GM10248 (cell line): ENCODE measurements around the gene RAD51B.
"Not testable (repeated sequence)": the region's sequence is repeated elsewhere in the genome, so short reads cannot be mapped to it uniquely, and the experiment has no call there.

Source experiments
- CTCF ChIA-PET: fragments of 300-600 bp; sonication (Branson Sonifier 250); formaldehyde crosslinking; extraction: SDS; loops from one replicate; lab custom pipeline; 2021; ENCODE audit warnings: antibody characterized with exemption; lab: Yijun Ruan, JAX
- POLR2A ChIA-PET: fragments of 350-650 bp; sonication (Branson Sonifier 250); formaldehyde crosslinking; extraction: SDS; loops from one replicate; lab custom pipeline; 2020; ENCODE audit warnings: antibody characterized with exemption; lab: Yijun Ruan, JAX
- DNase-seq: peaks from one replicate; pipeline ENCODE4 v3.0.0; 2012; ENCODE audit errors: extremely low spot score
- TF ChIP-seq, protein P1 (sequence below): IDR thresholded peaks from 2 replicates; pipeline ENCODE4 v1.5.1; 2012; ENCODE audit warnings: mild to moderate bottlenecking, low read depth; ENCODE audit errors: extremely low read depth, missing control alignments, control extremely low read depth

Gene RAD51B

DNA sequence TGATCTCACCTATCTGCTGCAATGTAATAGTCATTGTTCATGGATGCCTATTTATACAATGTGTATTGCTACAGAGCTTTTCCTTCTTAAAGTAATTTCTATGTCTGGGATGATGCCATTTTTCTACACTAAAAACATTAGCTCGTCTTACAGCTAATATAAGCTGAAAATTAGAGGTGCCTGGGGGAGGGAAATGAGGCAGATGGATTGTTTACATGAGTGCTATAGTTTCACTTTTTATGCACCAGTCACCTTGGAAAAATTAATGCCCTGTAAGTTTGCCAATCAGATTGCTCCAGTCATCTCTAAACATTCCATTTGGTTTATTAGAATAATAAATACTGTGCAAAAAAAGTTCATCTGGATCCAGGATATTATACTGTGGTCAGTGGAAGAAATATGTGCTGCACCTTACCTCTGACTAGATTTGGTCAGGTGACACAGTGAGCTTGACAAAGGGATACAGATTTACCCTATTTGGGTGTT, 436.2 kb downstream of the RAD51B start:
- CTCF ChIA-PET, result interaction anchor here (0.7 to 15.7 kb wide), 8 partner anchors 8 to 588 kb away, joined by 3 to 176 read pairs (median 4); no protein-coding TSS in a partner anchor

DNA sequence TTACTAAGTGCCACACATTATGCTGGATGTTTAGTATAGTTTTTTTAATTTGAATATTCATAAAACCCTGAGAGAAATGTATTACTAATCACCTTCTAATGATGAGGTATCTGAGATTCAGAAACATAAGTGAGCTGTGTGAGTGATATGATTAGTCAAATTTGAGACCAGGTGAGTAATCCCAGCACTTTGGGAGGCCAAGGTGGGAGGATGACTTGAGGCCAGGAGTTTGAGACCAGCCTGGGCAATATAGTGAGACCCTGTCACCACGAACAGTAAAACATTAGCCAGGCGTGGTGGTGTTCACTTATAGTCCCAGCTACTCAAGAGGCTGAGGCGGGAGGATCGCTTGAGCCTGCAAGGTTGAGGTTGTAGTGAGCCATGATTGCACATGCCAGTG, 438.4 kb downstream of the RAD51B start:
- CTCF ChIA-PET, result interaction anchor here (3.4 kb wide), 1 partner anchor 8 kb away, joined by 31 read pairs; no protein-coding TSS in a partner anchor
- TF ChIP-seq, protein P1, sequence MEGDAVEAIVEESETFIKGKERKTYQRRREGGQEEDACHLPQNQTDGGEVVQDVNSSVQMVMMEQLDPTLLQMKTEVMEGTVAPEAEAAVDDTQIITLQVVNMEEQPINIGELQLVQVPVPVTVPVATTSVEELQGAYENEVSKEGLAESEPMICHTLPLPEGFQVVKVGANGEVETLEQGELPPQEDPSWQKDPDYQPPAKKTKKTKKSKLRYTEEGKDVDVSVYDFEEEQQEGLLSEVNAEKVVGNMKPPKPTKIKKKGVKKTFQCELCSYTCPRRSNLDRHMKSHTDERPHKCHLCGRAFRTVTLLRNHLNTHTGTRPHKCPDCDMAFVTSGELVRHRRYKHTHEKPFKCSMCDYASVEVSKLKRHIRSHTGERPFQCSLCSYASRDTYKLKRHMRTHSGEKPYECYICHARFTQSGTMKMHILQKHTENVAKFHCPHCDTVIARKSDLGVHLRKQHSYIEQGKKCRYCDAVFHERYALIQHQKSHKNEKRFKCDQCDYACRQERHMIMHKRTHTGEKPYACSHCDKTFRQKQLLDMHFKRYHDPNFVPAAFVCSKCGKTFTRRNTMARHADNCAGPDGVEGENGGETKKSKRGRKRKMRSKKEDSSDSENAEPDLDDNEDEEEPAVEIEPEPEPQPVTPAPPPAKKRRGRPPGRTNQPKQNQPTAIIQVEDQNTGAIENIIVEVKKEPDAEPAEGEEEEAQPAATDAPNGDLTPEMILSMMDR, result no peak
- no peak for DNase-seq
- POLR2A ChIA-PET, result no interaction called here

More for the DNA sequence above, 436.2 kb downstream of the RAD51B start:
- DNase-seq, result no peak
- POLR2A ChIA-PET, result no interaction called here
- TF ChIP-seq, protein P1, result no peak

DNA sequence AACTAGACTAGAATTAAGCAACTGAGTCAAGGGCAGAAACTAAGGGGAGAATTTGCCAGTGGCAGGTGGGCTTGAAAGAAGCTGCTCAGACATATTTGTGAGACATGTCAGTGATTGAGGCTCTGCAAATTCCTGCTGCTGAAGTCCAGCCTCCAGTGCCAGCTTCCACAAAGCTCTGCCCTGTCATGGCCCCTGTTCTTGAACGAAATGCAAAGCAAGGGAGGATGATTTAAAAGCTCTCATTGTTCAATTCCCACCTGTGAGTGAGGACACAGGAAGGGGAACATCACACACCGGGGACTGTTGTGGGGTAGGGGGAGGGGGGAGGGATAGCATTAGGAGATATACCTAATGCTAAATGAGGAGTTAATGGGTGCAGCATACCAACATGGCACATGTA, 439.4 kb downstream of the RAD51B start:
- DNase-seq, result not testable (repeated sequence)
- ChIA-PET CTCF (interaction anchor here (0.8 to 3.4 kb wide), 11 partner anchors 9 to 558 kb away, joined by 3 to 31 read pairs (median 4); partner anchors contain the start of gene ZFP36L1), POLR2A (interaction anchor here (0.6 kb wide), 1 partner anchor 441 kb away, joined by 3 read pairs; no protein-coding TSS in a partner anchor)

DNA sequence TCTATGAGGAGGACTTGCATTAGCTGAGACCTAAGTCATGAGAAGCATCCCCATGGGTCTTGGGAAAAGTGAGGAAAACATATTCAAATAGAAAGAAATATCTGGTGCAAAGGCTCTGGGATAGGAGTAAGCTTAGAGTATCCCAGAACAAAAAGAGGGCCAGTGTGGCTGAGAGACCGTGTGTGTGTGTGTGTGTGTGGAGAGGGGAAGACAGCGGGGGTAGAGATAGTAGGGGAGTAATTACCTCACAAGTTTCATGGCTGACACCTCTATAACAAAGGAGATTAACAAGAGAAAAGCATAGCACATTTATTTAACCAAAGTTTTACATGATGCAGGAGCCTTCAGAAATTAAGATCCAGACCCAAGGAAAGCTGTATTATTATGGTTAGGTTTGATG, 440.5 kb downstream of the RAD51B start:
- TF ChIP-seq, protein P1, result no peak
- POLR2A ChIA-PET, result no interaction called here
- CTCF ChIA-PET, result interaction anchor here (0.9 to 3.4 kb wide), 10 partner anchors 10 to 557 kb away, joined by 3 to 31 read pairs (median 4); partner anchors contain the start of gene ZFP36L1
- no peak for DNase-seq

DNA sequence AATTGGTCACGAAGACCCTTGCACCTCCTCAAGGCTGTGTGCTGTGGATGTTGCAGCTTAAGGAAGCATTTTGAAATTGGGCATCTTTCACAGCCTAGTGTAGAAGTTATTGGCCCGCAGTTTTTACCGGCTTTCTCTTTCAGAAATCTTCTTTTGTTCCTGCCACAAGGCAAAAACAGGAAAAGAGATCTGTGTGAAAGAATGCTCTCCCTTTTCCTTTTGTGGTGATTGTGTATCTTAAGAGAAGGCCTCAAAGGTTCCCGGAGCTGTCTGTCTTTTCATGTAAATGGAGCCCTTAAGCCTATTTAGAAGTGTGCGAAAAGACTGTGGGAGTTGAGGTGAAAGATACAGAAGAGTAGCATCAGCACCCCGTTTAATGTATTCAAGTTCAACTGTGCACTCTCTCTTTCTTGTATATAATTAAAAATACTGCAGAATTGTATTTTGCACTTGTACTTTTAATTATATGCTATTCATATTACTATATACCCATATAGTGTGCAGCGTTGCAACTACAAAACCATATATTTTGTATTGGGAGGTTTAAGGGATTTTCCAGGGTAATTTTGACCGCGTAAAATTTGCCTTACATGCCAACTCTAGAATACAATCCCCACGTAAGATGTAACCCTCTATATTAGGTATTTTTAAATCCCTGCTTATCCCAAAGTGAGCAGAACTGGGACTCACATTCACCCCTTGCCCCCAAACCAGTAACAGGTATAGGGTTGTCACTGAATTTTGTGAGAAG, 441.7 kb downstream of the RAD51B start:
- DNase-seq, result no peak
- POLR2A ChIA-PET, result no interaction called here
- CTCF ChIA-PET, result interaction anchor here (0.8 to 3.4 kb wide), 5 partner anchors 9 to 528 kb away, joined by 4 to 31 read pairs (median 4); no protein-coding TSS in a partner anchor
- TF ChIP-seq, protein P1, result no peak

DNA sequence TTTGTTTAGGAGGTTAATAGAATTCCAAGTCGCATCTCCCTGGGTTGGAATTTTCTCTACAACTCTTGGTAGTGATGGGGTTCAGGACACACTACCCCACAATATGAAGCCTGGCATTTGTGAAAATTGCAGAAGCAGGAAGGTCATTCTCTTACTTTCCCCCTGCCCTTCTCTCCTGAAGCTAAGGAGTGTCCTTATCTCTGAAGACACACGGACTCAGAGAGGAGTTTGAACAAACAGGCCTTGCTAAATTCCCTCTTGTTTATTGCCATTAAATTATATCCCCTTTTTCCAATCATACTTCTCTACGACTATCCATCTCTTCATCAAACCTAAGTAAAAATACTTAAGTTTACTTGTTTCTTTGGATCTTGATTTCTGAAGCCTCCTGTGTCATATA, 443.0 kb downstream of the RAD51B start:
- ChIA-PET POLR2A (interaction anchor here (0.5 kb wide), 1 partner anchor 53 kb away, joined by 8 read pairs; no protein-coding TSS in a partner anchor), CTCF (interaction anchor here (1.8 kb wide), 1 partner anchor 11 kb away, joined by 7 read pairs; no protein-coding TSS in a partner anchor)
- TF ChIP-seq, protein P1, result no peak
- DNase-seq, result no peak
